DMS79 (cell line): ENCODE measurements around the gene NCOA1.
"Not testable (repeated sequence)": the region's sequence is repeated elsewhere in the genome, so short reads cannot be mapped to it uniquely, and the experiment has no call there.

ENCODE experiments used
- DNase-seq: peaks from one replicate; lab custom pipeline; 2025; lab: John Stamatoyannopoulos, UW

NCOA1 gene

GRCh38 chr2:24507549-24507948, 16.5 kb downstream of the NCOA1 start:
- DNase-seq, result no peak

GRCh38 chr2:24508878-24509277, 17.8 kb downstream of the NCOA1 start:
- DNase-seq, result no peak

DNA sequence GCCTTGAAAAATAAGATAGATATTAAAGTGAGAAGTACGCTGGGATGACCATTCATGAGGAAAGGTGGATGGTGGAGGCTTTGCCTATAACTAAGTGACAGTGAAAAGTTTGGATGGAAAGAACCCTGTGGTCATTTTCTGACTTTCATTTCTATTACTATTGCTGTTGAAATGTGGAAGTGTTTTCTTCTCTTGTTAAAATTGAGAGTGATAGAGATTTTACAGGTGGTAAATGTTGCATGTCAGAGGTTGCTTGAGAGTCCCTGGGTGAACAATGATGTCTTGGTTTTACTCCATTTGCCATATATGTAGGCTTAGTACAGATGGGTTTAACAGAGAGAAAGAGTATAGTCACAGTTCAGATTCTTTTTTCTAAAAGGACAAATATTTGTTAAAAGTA, 18.4 kb downstream of the NCOA1 start:
- no peak for DNase-seq

DNA sequence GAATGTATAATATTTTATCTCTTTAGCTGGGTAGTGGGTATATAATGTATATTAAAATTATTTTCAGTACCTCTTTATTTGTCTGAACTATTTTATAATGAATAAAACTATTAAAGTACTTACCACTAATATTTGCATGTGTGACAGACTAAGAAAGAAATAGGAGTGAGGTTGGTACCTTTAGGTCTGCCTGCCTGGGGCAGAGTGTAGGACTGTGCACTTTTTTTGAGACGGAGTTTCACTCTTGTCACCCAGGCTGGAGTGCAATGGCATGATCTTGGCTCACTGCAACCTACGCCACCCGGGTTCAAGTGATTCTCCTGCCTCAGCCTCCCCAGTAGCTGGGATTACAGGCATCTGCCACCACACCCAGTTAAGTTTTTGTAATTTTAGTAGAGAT, 18.8 kb downstream of the NCOA1 start:
- no peak for DNase-seq

DNA sequence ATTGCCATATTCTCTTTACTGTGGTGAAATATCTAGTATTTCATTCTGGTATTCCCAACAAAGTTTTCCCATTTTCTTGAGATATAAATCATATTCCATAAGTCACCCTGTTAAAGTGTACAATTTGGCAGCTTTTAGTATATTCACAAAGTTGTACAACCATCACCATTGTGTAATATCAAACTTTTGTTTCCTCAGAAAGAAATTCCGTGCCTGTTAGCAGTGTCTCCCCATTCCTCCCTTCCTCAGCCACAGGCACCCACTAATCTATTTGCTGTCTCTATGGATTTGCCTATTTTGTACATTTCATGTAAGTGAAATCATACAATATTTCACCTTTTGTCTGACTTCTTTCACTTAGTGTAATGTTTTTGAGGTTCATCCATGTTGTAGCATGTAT, 19.7 kb downstream of the NCOA1 start:
- no peak for DNase-seq

DNA sequence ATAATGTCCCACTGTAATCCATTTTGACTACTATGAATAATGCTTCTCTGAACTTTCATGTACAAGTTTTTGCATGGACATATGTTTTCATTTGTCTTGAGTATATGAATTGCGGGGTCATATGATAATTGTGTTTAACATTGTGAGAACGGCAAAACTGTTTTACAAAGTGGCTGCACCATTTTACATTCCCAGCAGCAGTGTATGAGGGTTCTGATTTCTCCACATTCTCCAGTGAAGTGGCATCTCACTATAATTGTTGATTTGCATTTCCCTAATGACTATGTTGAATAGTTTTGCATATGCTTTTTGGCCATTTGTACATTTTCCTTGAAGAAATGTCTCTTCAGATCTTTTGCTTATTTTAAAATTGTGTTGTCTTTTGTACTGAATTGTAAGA, 20.1 kb downstream of the NCOA1 start:
- no peak for DNase-seq

GRCh38 chr2:24511894-24512293, 20.8 kb downstream of the NCOA1 start:
- no peak for DNase-seq

DNA sequence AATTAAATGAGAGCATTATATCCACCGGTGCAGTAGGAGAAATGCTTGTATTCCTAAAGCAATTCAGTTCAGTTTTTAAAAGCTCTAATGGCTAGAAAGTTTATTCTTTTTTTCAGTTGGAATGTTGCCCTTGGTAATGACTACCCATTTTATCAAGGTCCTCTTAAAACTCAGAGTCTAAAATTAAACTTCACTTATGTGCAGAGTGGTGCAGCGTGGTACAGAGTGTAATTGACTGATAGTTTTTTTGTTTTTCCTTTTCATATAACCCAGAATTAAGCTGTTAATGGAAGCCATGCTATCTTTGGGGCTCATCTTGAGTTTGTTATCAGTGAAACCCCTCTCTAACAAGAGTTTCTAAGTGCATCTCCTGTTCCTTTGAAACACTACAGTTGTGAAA, 21.4 kb downstream of the NCOA1 start:
- no peak for DNase-seq

GRCh38 chr2:24512831-24513230, 21.8 kb downstream of the NCOA1 start:
- DNase-seq, result no peak

DNA sequence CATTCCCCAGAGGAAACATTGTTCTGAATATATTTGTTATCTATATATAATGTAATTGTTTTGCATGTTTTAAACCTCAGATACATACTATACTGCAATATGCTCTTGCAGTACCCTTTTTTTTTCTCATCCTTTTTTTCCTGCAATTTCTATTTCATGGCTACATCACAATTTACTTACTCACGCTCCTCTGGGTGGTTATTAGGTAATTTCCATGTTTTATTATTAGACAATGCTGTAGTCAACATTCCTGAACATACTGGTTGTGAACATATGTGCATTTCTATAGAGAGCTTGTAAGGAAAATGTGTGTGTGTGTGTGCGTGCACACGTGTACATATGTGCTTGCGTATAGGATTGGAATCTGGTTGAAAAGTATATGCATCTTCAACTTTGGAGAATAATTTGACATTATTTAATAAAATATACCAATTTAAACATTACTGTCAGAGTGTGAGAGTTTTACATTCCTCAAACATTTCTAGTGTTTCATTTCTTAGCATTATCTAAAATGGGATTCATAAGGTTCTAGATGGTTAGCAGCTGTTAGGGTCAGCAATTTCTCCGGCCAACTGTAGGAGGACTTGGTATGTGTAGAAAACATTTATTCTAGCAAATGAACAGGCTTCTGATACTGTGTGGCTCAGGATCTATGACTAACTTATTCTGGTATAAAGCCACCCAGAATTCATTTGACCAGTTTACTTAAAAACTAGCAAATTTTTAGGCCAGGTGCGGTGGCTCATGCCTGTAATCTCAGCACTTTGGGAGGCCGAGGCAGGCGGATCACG, 22.4 kb downstream of the NCOA1 start:
- DNase-seq, result no peak

DNA sequence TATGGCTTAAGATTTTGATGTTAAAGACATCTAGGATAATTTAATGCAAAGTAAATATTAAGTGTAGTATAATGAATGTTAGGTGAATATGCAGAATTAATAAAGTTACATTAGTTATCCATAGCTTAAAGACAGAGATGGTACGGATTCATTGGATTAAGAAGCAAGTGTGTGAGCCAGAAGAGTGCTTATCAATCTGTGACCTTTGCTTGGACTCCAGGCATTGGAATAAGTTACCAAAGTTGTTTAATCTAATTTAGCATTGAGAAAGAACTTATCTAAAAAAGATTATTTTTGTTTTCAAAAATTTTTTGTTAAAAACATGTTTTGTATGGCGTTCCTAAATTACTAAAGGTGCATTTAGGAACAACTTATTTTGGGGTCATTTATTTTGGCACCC, 23.8 kb downstream of the NCOA1 start:
- no peak for DNase-seq

DNA sequence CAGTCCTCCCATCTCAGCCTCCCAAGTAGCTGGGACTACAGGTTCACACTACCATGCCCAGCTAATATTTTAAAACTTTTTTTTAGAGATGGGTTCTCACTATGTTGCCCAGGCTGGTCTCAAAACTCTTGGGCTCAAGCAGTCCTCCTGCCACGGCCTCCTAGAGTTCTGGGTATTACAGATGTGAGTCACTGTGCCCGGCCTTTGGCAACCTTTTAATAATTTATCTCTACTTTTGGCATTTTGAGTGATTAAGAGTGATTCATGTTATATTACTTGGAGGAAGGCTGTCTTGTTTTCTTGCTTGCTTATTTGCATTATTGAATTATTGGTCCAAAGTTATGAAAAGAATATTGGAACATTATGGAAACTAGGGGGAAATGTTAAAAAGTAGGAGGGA, 24.3 kb downstream of the NCOA1 start:
- no peak for DNase-seq

- DNase-seq, result no peak
Observed at GRCh38 chr2:24515831-24516230, 24.8 kb downstream of the NCOA1 start.

- no peak for DNase-seq
Observed at GRCh38 chr2:24517247-24517646, 26.2 kb downstream of the NCOA1 start.

- no peak for DNase-seq
Observed at GRCh38 chr2:24520175-24520574, 29.1 kb downstream of the NCOA1 start.

GRCh38 chr2:24521162-24521857, 30.3 kb downstream of the NCOA1 start:
- DNase-seq, result no peak

GRCh38 chr2:24521975-24522639, 31.1 kb downstream of the NCOA1 start:
- DNase-seq, result no peak

GRCh38 chr2:24527536-24527935, 36.5 kb downstream of the NCOA1 start:
- DNase-seq, result no peak

DNA sequence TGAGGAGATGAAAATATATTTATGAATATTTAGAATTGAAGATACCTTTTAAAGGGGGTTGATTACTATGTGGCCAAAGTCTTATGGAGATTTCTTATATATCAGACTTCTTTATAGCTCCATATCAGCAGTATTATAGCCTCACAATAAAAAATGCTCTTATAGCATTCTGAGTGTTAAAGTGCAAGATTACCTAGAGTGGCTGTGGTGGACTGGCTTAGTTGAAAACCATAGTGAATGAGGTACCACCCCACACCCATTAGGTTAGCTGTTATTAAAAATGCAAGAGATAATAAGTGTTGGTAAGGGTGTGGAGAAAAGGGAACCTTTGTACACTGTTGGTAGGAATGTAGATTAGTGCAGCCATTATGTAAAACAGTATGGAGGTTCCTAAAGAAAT, 39.7 kb downstream of the NCOA1 start:
- DNase-seq, result no peak

DNA sequence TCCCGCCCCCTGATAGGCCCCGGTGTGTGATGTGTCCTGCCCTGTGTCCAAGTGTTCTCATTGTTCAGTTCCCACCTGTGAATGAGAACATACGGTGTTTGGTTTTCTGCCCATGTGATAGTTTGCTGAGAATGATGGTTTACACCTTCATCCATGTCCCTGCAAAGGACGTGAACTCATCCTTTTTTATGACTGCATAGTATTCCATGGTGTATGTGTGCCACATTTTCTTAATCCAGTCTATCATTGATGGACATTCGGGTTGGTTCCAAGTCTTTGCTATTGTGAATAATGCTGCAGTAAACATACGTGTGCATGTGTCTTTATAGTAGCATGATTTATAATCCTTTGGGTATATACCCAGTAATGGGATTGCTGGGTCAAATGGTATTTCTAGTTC, 40.6 kb downstream of the NCOA1 start:
- DNase-seq, result not testable (repeated sequence)

- not testable (repeated sequence) for DNase-seq
Observed at GRCh38 chr2:24532057-24532456, 41.0 kb downstream of the NCOA1 start.

DNA sequence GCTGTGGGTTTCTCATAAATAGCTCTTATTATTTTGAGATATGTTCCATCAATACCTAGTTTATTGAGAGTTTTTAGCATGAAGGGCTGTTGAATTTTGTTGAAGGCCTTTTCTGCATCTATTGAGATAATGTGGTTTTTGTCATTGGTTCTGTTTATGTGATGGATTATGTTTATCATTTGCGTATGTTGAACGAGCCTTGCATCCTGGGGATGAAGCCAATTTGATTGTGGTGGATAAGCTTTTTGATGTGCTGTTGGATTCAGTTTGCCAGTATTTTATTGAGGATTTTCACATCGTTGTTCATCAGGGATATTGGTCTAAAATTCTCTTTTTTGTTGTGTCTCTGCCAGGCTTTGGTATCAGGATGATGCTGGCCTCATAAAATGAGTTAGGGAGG, 42.5 kb downstream of the NCOA1 start:
- DNase-seq, result not testable (repeated sequence)

- DNase-seq, result no peak
Observed at GRCh38 chr2:24538720-24539119, 47.7 kb downstream of the NCOA1 start.
